Ovary (tissue), 10 donors: ENCODE results near the gene NCK1. TPM values are rescaled to one million over a fixed set of nuclear protein-coding genes. Genes with fewer than 3 reads are reported as not detected.
A peak's percentile ranks its signal among the peaks of the same experiment; 100 is the strongest.

Experiments
- DNase-seq, 5 donors: peaks; one replicate each; pipeline ENCODE4 v3.0.0-alpha.2; 2019 to 2020
- H3K27ac ChIP-seq, 2 donors: fragments of 200-600 bp; one replicate each; pipeline versions ENCODE4 v1.5.1 to v1.8.0; 2019 to 2022
- H3K27me3 ChIP-seq: fragments of 200-600 bp; one replicate; pipeline ENCODE4 v1.8.0; 2022
- H3K36me3 ChIP-seq: fragments of 200-600 bp; sonication (generic); one replicate; pipeline ENCODE4 v1.5.1; 2019
- H3K4me1 ChIP-seq: one replicate; pipeline ENCODE4 v1.8.1; 2013; ENCODE audit warnings: mild to moderate bottlenecking, moderate library complexity; ENCODE audit not compliant: insufficient read depth
- H3K4me3 ChIP-seq: fragments of 200-600 bp; sonication (generic); one replicate; pipeline ENCODE4 v1.5.1; 2017
- H3K9me3 ChIP-seq, 2 donors: fragments of 200-600 bp in 1 of 2; sonication (generic) in 1 of 2; one replicate each; pipeline versions ENCODE4 v1.5.1 to v1.8.1; 2013 to 2019; ENCODE audit warnings: mild to moderate bottlenecking in 1 of 2, moderate library complexity in 1 of 2
- EP300 ChIP-seq: sonication (generic); formaldehyde crosslinking; IDR thresholded peaks from one replicate; pipeline ENCODE4 v1.6.1; 2017; ENCODE audit warnings: antibody characterized with exemption
- POLR2A ChIP-seq: fragments of 450-650 bp; IDR thresholded peaks from one replicate; pipeline ENCODE4 v1.6.1; 2017; ENCODE audit warnings: antibody characterized with exemption, mild to moderate bottlenecking, moderate library complexity
- WGBS, 3 donors: extraction: QIAGEN DNeasy Blood & Tissue Kit in 1 of 3; methylation state at CpG; one replicate each; pipeline versions ENCODE4 v1.1.5 to v1.1.7; 2013 to 2017; 5-methylcytosine and 5-hydroxymethylcytosine counted together
- intact Hi-C, 4 donors: fragments of 100-400 bp; cut with DNase I; formaldehyde crosslinking; loops; one replicate each; pipeline versions ENCODE4 v1.11.0 to v1.15.1; 2022 to 2023
- long read RNA-seq, 3 donors: library from polyadenylated mRNA in 2 of 3; unstranded in 2 of 3; transcript quantifications; one replicate each; pipeline ENCODE4 v2.0.0 and lab custom pipeline, GENCODE V29; 2021 to 2026
- polyA plus RNA-seq, 2 donors: library from polyadenylated mRNA; stranded (reverse); fragments of 200-250 nt in 1 of 2; fragments of 350-450 nt in 1 of 2; fragmentation: Illumina TruSeq in 1 of 2; extraction: RNeasy Lipid Tissue Mini Kit (QIAGEN cat#74804) in 1 of 2; gene quantifications; one replicate each; pipeline ENCODE4 v1.2.3, GENCODE V29; 2013 to 2014
- total RNA-seq, 7 donors: library from RNA; depleted of rRNA in 2 of 7; stranded (reverse); fragments of >200 nt in 2 of 7; fragmentation: NEBNext Ultra II Directional in 3 of 7; extraction: Animal tissue kit (Norgen Biotek cat#: 25700) in 3 of 7; gene quantifications; one replicate each; pipeline versions ENCODE4 v1.1.0 to v1.2.4, GENCODE V29; 2016 to 2023
- TF ChIP-seq, protein P1 (sequence below), 3 donors: fragments of 450-650 bp in 2 of 3; fragments of 200-600 bp in 1 of 3; IDR thresholded peaks; one replicate each; pipeline versions ENCODE4 v1.5.1 to v1.8.0; 2016 to 2022; ENCODE audit warnings: antibody characterized with exemption in 3 of 3, mild to moderate bottlenecking in 1 of 3
- donor health status: DM: no; HTN: no; CAD: no; lungs with moderate emphysema.
- donor health status: DM: no; HTN: no; CAD: no.
- donor health status: Bipolar disorder and iron deficiency.
- donor health status: DM: yes; HTN: yes; CAD: no.
- donor health status: DM: no; HTN: no; CAD: no.
- donor health status: DM: yes; HTN: yes; CAD: no.

NCK1 gene
- total RNA-seq (10 to 100 TPM; 35.8 to 49.4 (median 36.2) TPM), polyA plus RNA-seq (10 to 100 TPM; 27.6 TPM)
- long read RNA-seq, donor 1, transcript NCK1-207 (4 exons, 1,971 nt): minor isoform, 8 of 52 reads
- long read RNA-seq, donor 1, transcript NCK1-201 (4 exons, 1,937 nt): major isoform, 33 of 52 reads
- long read RNA-seq, donor 1, partial matches to known transcripts: 6 of 52 reads
- long read RNA-seq, donor 1, other reads (novel, unspliced or antisense): 5 of 52 reads
- long read RNA-seq, donor 2, transcript NCK1-201 (4 exons, 1,937 nt): major isoform, 14 of 16 reads
- long read RNA-seq, donor 2, partial matches to known transcripts: 0 of 16 reads
- long read RNA-seq, donor 2, other reads (novel, unspliced or antisense): 0 of 16 reads
- long read RNA-seq, donor 3, transcript NCK1-207 (4 exons, 1,971 nt): minor isoform, 10 of 34 reads
- long read RNA-seq, donor 3, transcript NCK1-201 (4 exons, 1,937 nt): major isoform, 17 of 34 reads
- long read RNA-seq, donor 3, partial matches to known transcripts: 2 of 34 reads
- long read RNA-seq, donor 3, other reads (novel, unspliced or antisense): 2 of 34 reads

- H3K36me3 ChIP-seq: no peaks in the 10 kb centered on the region
- peak within 1 kb of the TSS; percentile 95 for H3K4me3 ChIP-seq
- peaks cover 3% of the 10 kb centered on the region for H3K4me1 ChIP-seq
- WGBS, 3 donors: 0 to 1% (median 0%) methylated on average over 42 to 67 of the region's 67 CpGs
- peak; percentile 95 to 97 (median 95) for DNase-seq
- intact Hi-C loops: loop anchor here in 1 of 4 donors (5.0 kb wide), 1 partner anchor 110 kb away; the partner anchor contains the start of gene STAG1
- no peaks in the 10 kb centered on the region for H3K9me3 ChIP-seq
- TF ChIP-seq POLR2A (peak; percentile 87), EP300 (no peak)
- TF ChIP-seq, protein P1, sequence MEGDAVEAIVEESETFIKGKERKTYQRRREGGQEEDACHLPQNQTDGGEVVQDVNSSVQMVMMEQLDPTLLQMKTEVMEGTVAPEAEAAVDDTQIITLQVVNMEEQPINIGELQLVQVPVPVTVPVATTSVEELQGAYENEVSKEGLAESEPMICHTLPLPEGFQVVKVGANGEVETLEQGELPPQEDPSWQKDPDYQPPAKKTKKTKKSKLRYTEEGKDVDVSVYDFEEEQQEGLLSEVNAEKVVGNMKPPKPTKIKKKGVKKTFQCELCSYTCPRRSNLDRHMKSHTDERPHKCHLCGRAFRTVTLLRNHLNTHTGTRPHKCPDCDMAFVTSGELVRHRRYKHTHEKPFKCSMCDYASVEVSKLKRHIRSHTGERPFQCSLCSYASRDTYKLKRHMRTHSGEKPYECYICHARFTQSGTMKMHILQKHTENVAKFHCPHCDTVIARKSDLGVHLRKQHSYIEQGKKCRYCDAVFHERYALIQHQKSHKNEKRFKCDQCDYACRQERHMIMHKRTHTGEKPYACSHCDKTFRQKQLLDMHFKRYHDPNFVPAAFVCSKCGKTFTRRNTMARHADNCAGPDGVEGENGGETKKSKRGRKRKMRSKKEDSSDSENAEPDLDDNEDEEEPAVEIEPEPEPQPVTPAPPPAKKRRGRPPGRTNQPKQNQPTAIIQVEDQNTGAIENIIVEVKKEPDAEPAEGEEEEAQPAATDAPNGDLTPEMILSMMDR (IDR thresholded peaks at IDR 0.05): peak; percentile 10 to 33 (median 23)
- no peaks in the 10 kb centered on the region for H3K27me3 ChIP-seq
- peak within 1 kb of the TSS; percentile 83 to 86 for H3K27ac ChIP-seq
Observed at GRCh38 chr3:136861890-136862616, at the start of gene NCK1. Gene NCK1 (plus strand): TSS chr3:136862208. CDS start chr3:136928002, 65,794 bp downstream.

DNA sequence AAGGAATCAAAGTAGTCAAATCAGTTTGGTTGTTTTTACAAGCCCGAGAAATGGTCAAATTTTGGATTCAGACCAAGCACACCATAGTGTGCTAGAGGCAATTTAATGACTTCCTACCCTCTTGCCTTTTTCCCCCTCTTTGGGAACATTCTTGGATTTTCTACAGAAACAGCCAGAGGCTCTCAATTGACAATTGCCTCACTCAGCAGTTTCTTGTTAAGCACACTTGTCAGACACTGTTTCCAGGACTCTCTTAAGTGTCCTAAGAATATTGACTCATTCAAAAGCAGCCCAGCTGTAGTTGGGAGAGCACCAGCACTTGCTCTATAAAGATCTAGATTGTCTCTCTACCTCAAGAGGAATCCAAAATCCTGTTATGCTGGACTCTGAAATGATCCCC lies 44.6 kb upstream of the NCK1 start:
- Histone ChIP-seq H3K27me3 (no peaks in the 10 kb centered on the region), H3K4me3 (no peak overlapping the region)
- WGBS, 3 donors: 27 to 56% (median 41%) methylated on average over 1 of the region's 1 CpG

DNA sequence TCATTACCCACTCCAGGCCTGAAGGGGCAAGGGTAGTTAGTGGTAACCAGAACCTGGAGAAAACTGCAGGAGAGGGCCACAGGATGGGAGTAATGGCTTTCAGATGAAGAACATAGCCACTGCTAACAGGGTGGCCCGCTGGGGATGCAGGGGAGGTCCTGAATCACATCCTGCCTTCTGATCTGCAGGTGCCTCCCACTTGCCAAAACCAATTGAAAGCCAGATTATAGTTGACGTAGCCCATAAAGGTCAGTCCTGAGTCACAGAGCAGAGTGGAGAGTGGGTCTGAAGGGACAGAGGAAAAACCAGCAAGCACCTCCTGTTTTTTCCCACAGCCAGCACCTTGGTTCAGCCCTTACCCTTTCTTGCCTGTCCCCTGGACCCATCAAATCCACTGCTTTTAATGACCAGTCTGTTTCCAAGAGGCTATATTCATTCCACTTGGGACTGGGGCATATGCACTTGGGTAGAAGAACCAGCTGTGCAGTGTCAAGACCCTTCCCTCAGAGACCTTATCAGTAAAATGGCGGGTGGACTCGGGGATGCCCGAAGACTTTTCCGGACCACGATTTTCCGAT lies 43.7 kb upstream of the NCK1 start:
- no peaks in the 10 kb centered on the region for H3K27me3 ChIP-seq
- intact Hi-C loops: no loop called here
- no peaks in the 10 kb centered on the region for H3K9me3 ChIP-seq
- WGBS, 3 donors: 12 to 16% (median 14%) methylated on average over 8 of the region's 8 CpGs
- H3K36me3 ChIP-seq: no peaks in the 10 kb centered on the region
- TF ChIP-seq, protein P1 (IDR thresholded peaks at IDR 0.05): no peak
- peak overlapping the region in 1 of 2 donors; percentile 73 for H3K27ac ChIP-seq
- peaks cover 6% of the 10 kb centered on the region for H3K4me1 ChIP-seq
- DNase-seq: peak; percentile 12 to 40 (median 23)
- H3K4me3 ChIP-seq: peak overlapping the region; percentile 62

More for the DNA sequence above, 44.6 kb upstream of the NCK1 start:
- H3K27ac ChIP-seq: no peak overlapping the region
- intact Hi-C loops: no loop called here
- no peaks in the 10 kb centered on the region for H3K9me3 ChIP-seq
- peaks cover 6% of the 10 kb centered on the region for H3K4me1 ChIP-seq
- no peaks in the 10 kb centered on the region for H3K36me3 ChIP-seq
- TF ChIP-seq, protein P1 (IDR thresholded peaks at IDR 0.05): no peak
- no peak for TF ChIP-seq EP300
- no peak for TF ChIP-seq POLR2A
- no peak for DNase-seq

DNA sequence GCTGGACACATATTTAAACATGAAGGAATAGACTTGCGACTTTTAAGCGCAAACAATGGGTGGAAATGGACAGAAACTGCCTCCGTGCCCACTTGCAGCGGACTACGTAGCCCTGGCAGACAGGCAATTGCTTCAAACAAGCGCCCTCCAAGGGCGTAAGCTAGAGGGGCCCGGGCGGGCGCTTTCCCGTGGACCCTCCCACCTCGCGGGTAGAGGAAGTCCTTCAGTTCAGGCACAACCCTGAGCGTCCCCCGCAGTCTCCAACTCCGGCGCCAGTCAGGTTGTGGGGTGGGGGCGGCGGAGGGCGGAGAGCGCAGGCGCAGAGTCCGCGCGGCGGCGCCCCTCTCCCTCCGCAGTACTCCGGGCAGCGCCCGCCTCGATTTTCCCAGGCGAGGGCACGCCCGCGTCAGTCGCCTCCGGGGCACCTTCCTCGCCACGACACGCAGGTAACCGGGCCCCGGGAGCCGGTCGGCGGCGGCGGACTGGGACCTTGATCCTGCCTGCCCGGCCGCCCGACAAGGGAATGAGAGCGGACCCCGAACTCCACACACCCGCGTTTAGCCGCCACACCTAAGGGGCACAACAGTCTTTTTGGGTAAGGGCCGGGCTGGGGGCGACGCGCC lies 43.1 kb upstream of the NCK1 start, which contains the start of gene SLC35G2:
Gene SLC35G2, plus strand, starts transcription at position 358 of the 623 bp plus-strand sequence. CDS start 35,335 bp downstream, outside the sequence.
- H3K27me3 ChIP-seq: no peaks in the 10 kb centered on the region
- intact Hi-C loops: no loop called here
- WGBS, 3 donors: 0 to 1% (median 0%) methylated on average over 36 to 60 of the region's 60 CpGs
- peaks cover 6% of the 10 kb centered on the region for H3K4me1 ChIP-seq
- peak within 1 kb of the TSS in 1 of 2 donors; percentile 73 for H3K27ac ChIP-seq
- TF ChIP-seq, protein P1 (IDR thresholded peaks at IDR 0.05): no peak
- TF ChIP-seq POLR2A (no peak), EP300 (no peak)
- no peaks in the 10 kb centered on the region for H3K36me3 ChIP-seq
- DNase-seq: peak; percentile 52 to 75 (median 61)
- peak within 1 kb of the TSS; percentile 62 for H3K4me3 ChIP-seq
- H3K9me3 ChIP-seq: no peaks in the 10 kb centered on the region
